ENCODE measurements around the gene TCP11L1. TPM values are rescaled to one million over a fixed set of nuclear protein-coding genes. Genes with fewer than 3 reads are reported as not detected.
"Not testable (repeated sequence)": the region's sequence is repeated elsewhere in the genome, so short reads cannot be mapped to it uniquely, and the experiment has no call there.

TCP11L1 gene
- total RNA-seq, 2 donors from 2014 or later, result 30.7 to 32.9 TPM

- DNase-seq (no peak), ATAC-seq (no peak)
- intact Hi-C loops (cut with DNase I, micrococcal nuclease), result no loop called here
Measured at GRCh38 chr11:33027846-33028536, 11.4 kb upstream of the TCP11L1 start.

GRCh38 chr11:33028537-33028914, 10.8 kb upstream of the TCP11L1 start:
- no peak for ATAC-seq
- intact Hi-C loops (cut with DNase I, micrococcal nuclease), result no loop called here
- no peak for DNase-seq

GRCh38 chr11:33029218-33029617, 10.2 kb upstream of the TCP11L1 start:
- DNase-seq; intact Hi-C loops (cut with DNase I, micrococcal nuclease); ATAC-seq: not testable (repeated sequence)

GRCh38 chr11:33033493-33033892, 5.9 kb upstream of the TCP11L1 start:
- ATAC-seq, result no peak
- intact Hi-C loops (cut with DNase I, micrococcal nuclease), result no loop called here
- no peak for DNase-seq

- DNase-seq (no peak), ATAC-seq (no peak)
- intact Hi-C loops (cut with DNase I, micrococcal nuclease), result no loop called here
Measured at GRCh38 chr11:33035011-33035410, 4.4 kb upstream of the TCP11L1 start.

GRCh38 chr11:33040033-33040861, 875 bp downstream of the TCP11L1 start:
- ATAC-seq (no peak), DNase-seq (no peak)
- intact Hi-C loops (cut with DNase I, micrococcal nuclease), result no loop called here

GRCh38 chr11:33040862-33041453, 1.6 kb downstream of the TCP11L1 start:
- no peak for ATAC-seq
- no peak for DNase-seq
- intact Hi-C loops (cut with DNase I, micrococcal nuclease), result no loop called here

GRCh38 chr11:33043221-33043830, 4.0 kb downstream of the TCP11L1 start:
- DNase-seq, result no peak
- intact Hi-C loops (cut with DNase I, micrococcal nuclease), result no loop called here
- no peak for ATAC-seq

GRCh38 chr11:33044285-33044756, 4.9 kb downstream of the TCP11L1 start:
- intact Hi-C loops (cut with DNase I, micrococcal nuclease), result no loop called here
- ATAC-seq, result no peak
- DNase-seq, result no peak

GRCh38 chr11:33045551-33046255, 6.3 kb downstream of the TCP11L1 start:
- ATAC-seq, result peak; percentile 83
- peak; percentile 77 for DNase-seq

GRCh38 chr11:33048701-33049100, 9.3 kb downstream of the TCP11L1 start:
- DNase-seq; intact Hi-C loops (cut with DNase I, micrococcal nuclease): not testable (repeated sequence)
- ATAC-seq, result peak; percentile 34

More at GRCh38 chr11:33045551-33046255, 6.3 kb downstream of the TCP11L1 start:
- intact Hi-C loops (cut with DNase I, micrococcal nuclease), result no loop called here

- DNase-seq; intact Hi-C loops (cut with DNase I, micrococcal nuclease): not testable (repeated sequence)
- ATAC-seq, result peak; percentile 61
Measured at GRCh38 chr11:33049565-33050408, 10.4 kb downstream of the TCP11L1 start.

GRCh38 chr11:33052231-33052630, 12.9 kb downstream of the TCP11L1 start:
- intact Hi-C loops (cut with DNase I, micrococcal nuclease), result no loop called here
- ATAC-seq, result no peak

GRCh38 chr11:33055375-33055774, 16.0 kb downstream of the TCP11L1 start:
- ATAC-seq (no peak), DNase-seq (no peak)
- intact Hi-C loops (cut with DNase I, micrococcal nuclease), result no loop called here

More at GRCh38 chr11:33052231-33052630, 12.9 kb downstream of the TCP11L1 start:
- DNase-seq, result no peak

- ATAC-seq (no peak), DNase-seq (no peak)
Measured at GRCh38 chr11:33057284-33057683, 17.9 kb downstream of the TCP11L1 start.

GRCh38 chr11:33059331-33060007, 20.1 kb downstream of the TCP11L1 start:
- no peak for ATAC-seq
- no peak for DNase-seq
- intact Hi-C loops (cut with DNase I, micrococcal nuclease), result loop anchor here in 1 of 2 donors (5.0 kb wide), 1 partner anchor 102 kb away; no protein-coding TSS in a partner anchor

More at GRCh38 chr11:33057284-33057683, 17.9 kb downstream of the TCP11L1 start:
- intact Hi-C loops (cut with DNase I, micrococcal nuclease), result no loop called here

GRCh38 chr11:33060271-33060670, 20.9 kb downstream of the TCP11L1 start:
- DNase-seq (no peak), ATAC-seq (no peak)
- intact Hi-C loops (cut with DNase I, micrococcal nuclease), result loop anchor here in 1 of 2 donors (5.0 kb wide), 1 partner anchor 103 kb away; no protein-coding TSS in a partner anchor

All from left colon (tissue), 2 donors.